Measurements from ENCODE around the gene MPND. TPM values are rescaled to one million over a fixed set of nuclear protein-coding genes. Genes with fewer than 3 reads are reported as not detected.
"Not testable (repeated sequence)": the region's sequence is repeated elsewhere in the genome, so short reads cannot be mapped to it uniquely, and the experiment has no call there.

Gene MPND
- total RNA-seq, 1 donor from 2014 or later = 3.9 TPM

- peak overlapping the region; percentile 45 for H3K4me3 ChIP-seq (ENCODE audit: low read depth, low read length)
- DNase-seq (ENCODE audit: low read depth) = no peak
These were observed 16.0 kb upstream of the MPND start for GRCh38 chr19:4327252-4327876.

DNA sequence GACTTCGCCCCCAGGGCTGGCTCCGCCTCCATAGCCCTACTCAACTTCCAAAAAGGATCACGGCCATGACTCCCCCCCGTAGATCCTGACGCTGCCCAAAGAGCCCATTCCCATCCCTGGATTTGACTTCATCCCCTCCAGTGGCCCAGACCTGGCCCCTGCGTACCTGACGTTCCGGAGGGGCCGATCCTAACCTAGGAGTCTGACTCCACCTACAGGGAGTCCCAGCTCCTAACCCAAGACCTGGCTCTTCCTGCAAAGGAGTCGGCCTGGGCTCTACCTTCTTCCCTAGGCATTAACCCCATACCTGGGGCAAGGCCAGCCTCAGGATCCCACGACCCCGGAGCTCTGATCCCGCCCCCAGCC lies 15.5 kb upstream of the MPND start:
- no peak for TF ChIP-seq CTCF (conservative IDR thresholded peaks at IDR 0.05; ENCODE audit: low read depth, low read length)
- peak overlapping the region; percentile 45 for H3K4me3 ChIP-seq (ENCODE audit: low read depth, low read length)
- DNase-seq (ENCODE audit: low read depth) = no peak

More at GRCh38 chr19:4327252-4327876, 16.0 kb upstream of the MPND start:
- no peak for TF ChIP-seq CTCF (conservative IDR thresholded peaks at IDR 0.05; ENCODE audit: low read depth, low read length)

DNA sequence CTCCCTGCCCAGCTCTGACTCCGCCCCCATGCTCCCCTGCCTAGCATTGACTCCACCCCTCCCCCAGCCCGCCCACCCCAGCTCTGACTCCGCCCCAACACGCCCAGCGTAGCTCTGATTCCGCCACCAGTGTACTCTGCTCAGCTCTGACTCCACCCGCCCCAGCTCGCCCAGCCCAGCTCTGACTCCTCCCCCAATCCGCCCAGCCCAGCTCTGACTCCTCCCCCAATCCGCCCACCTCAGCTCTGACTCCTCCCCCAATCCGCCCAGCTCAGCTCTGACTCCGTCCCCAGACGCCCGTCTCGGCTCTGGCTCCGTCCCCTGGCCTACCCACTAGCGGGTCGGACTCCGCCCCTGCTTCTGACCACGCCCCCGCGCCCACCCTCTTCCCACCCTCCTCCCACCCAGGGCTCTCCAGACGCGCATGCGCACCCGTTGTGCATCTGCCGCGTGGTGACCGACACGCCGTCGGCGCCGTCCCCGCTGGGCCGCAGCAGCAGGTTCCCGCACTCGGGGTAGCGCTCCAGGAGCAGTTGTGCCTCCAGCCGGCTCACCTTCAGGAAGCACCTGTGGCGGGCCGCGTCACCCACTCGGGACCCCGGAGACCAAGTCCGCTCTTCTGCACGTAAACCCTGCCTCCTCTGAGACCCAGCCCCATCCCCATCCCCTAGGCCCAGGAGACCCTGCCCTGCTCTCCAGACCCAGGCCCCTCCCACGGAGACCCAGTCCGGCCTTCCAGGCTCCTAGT lies 14.9 kb upstream of the MPND start:
- no peak for DNase-seq (ENCODE audit: low read depth)
- no peak for TF ChIP-seq CTCF (conservative IDR thresholded peaks at IDR 0.05; ENCODE audit: low read depth, low read length)
- peak overlapping the region; percentile 58 for H3K4me3 ChIP-seq (ENCODE audit: low read depth, low read length)

- not testable (repeated sequence) for DNase-seq (ENCODE audit: low read depth)
- peak overlapping the region; percentile 58 for H3K4me3 ChIP-seq (ENCODE audit: low read depth, low read length)
These were observed 14.2 kb upstream of the MPND start for GRCh38 chr19:4328991-4329681.

DNA sequence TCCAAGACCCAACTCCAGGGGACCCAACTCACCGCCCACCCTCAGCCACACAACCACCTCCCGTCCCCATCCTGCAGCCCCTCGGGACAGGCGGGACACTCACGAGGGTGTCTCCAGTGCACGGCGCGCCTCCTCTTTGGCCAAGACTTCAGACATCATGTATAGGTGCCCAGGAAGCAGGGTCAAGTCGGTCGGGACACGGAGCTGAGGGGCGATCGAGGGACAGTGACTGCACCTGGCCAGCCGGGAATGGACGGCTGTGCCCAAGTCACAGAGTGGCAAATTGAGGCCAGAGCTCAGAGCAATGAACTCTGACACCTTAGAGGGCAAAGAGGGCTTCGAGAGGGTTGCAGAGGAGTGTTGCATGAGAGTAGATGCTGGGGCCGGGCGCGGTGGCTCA lies 13.5 kb upstream of the MPND start:
- no peak for DNase-seq (ENCODE audit: low read depth)
- TF ChIP-seq CTCF (conservative IDR thresholded peaks at IDR 0.05; ENCODE audit: low read depth, low read length) = no peak
- no peak overlapping the region for H3K4me3 ChIP-seq (ENCODE audit: low read depth, low read length)

DNA sequence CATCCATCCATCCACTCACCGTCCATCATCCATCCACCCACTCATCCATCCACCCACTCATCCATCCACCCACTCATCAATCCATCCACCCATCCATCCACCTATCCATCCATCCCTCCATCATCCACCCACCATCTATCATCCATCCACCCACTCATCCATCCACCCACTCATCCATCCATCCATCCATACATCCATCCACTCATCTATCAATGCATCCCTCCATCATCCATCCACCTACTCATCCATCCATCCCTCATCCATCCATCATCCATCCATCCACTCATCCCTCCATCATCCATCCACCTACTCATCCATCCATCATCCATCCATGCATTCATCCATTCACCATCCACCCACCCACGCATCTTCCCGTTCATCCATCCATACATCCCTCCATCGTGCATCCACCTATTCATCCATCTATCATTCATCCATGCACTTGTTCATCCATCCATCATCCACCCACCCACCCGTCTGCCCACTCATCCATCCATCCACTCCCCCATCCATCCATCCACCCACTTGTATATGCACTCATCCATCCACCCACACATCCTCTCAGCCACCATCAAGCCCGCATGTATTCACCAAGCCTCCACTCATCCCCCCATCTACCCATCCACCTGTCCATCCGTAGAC lies 8.3 kb upstream of the MPND start:
- H3K4me3 ChIP-seq (ENCODE audit: low read depth, low read length) = no peak overlapping the region
- TF ChIP-seq CTCF (conservative IDR thresholded peaks at IDR 0.05; ENCODE audit: low read depth, low read length) = no peak
- no peak for DNase-seq (ENCODE audit: low read depth)

DNA sequence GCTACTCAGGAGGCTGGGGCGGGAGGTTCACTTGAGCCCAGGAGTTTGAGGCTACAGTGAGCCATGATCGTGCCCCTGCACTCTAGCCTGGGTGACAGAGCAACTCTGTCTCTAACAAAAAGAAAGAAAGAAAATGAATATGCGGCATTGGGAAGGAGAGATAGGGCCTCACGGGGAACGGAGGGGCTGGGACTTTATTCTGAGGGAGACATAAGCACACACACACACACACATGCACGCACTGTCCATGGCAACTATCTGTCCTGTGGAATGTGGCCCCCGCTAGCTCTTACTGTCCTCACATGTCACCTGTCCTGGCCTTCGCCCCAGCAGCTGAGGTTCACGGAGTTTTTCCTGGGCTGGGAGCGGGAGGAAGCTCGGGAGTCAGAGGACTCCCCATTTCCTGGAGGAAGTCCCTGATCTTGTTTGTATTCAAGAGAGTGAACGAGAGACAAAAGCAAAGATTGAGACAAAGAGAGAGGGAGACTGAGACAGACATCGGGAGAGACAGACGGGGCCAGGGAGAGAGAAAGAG lies 5.4 kb upstream of the MPND start:
- no peak for TF ChIP-seq CTCF (conservative IDR thresholded peaks at IDR 0.05; ENCODE audit: low read depth, low read length)
- peak overlapping the region; percentile 70 for H3K4me3 ChIP-seq (ENCODE audit: low read depth, low read length)
- no peak for DNase-seq (ENCODE audit: low read depth)
